NT2/D1 (cell line): ENCODE results near the gene OPTN.

Experiments used
- SUZ12 ChIP-seq: IDR thresholded peaks from 2 replicates; pipeline ENCODE4 v1.6.1; 2011; ENCODE audit not compliant: insufficient read length, insufficient read depth; ENCODE audit errors: extremely low read depth
- ZNF274 ChIP-seq: IDR thresholded peaks from 2 replicates; pipeline ENCODE4 v1.6.1; 2011; ENCODE audit warnings: mild to moderate bottlenecking, low read depth, low read length

GRCh38 chr10:13168781-13169180 is 68.8 kb downstream of the OPTN start:
- TF ChIP-seq ZNF274 (no peak), SUZ12 (no peak)
